Measurements from ENCODE around the gene NDC80.

DNA sequence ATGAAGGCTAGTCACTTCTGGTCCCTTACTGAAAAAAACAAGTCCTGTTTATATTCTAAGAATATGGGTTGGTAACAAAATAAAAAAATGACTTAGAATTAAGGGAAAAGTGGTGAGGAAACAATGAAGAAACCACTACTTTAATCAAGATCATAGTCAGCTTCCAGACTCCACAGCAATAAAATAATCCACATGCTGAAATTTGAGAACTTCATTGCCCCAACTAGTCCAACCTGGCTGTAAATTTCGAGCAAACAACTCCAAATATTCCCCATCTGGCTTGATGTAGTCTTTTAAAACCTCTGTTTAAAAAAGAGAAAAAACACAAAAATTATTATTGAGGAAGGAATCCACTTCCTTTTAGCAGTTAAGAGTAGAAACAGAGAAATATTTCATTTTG is 32.5 kb upstream of the NDC80 start:
- TF ChIP-seq RFX5 (IDR thresholded peaks at IDR 0.05; ENCODE audit: low read depth, low read length), result no peak
- no peak for TF ChIP-seq CBFA2T3 (IDR thresholded peaks at IDR 0.05)
- TF ChIP-seq, protein P1, sequence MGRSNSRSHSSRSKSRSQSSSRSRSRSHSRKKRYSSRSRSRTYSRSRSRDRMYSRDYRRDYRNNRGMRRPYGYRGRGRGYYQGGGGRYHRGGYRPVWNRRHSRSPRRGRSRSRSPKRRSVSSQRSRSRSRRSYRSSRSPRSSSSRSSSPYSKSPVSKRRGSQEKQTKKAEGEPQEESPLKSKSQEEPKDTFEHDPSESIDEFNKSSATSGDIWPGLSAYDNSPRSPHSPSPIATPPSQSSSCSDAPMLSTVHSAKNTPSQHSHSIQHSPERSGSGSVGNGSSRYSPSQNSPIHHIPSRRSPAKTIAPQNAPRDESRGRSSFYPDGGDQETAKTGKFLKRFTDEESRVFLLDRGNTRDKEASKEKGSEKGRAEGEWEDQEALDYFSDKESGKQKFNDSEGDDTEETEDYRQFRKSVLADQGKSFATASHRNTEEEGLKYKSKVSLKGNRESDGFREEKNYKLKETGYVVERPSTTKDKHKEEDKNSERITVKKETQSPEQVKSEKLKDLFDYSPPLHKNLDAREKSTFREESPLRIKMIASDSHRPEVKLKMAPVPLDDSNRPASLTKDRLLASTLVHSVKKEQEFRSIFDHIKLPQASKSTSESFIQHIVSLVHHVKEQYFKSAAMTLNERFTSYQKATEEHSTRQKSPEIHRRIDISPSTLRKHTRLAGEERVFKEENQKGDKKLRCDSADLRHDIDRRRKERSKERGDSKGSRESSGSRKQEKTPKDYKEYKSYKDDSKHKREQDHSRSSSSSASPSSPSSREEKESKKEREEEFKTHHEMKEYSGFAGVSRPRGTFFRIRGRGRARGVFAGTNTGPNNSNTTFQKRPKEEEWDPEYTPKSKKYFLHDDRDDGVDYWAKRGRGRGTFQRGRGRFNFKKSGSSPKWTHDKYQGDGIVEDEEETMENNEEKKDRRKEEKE (IDR thresholded peaks at IDR 0.05; ENCODE audit: borderline replicate concordance in 1 of 2, control insufficient read depth in 1 of 2, low read depth in 2 of 2, low read length in 1 of 2), result no peak
- no peak for TF ChIP-seq ATF7 (IDR thresholded peaks at IDR 0.05)
- no peak for TF ChIP-seq KAT7 (CRISPR knock-in tag; IDR thresholded peaks at IDR 0.05; ENCODE audit: borderline replicate concordance)
- TF ChIP-seq PREB (CRISPR knock-in tag; IDR thresholded peaks at IDR 0.05), result no peak

All from K562 (cell line).